Measurements from ENCODE around the gene PITPNC1. TPM values are rescaled to one million over a fixed set of nuclear protein-coding genes. Genes with fewer than 3 reads are reported as not detected.

The PITPNC1 gene
- total and polyA plus RNA-seq, 2 donors (not counting 1 experiment from before 2014, with no cell fraction given): 5.8 to 7.1 TPM

DNA sequence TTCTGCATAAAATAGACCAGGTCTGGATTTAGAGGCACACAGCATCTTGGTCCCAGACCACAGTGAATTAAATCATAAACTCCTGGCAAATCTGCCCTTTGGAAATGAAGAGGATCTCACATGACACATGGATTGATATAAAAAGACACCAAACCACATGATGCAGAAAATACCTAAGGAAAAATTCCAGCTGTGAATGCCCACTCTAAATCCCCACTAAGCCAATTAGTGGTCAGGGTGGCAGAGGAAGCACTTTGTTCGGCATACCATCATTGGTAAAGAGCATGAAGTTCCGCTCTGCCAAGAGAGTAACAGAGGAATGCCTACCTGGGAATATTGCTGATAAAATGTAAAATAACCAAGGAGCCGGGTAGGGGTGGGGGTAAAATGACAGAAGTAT lies 308.3 kb downstream of the PITPNC1 start:
- no peak for DNase-seq (ENCODE audit: low read depth in 2 of 2)
- Histone ChIP-seq H2AFZ (ENCODE audit: low read length) (no peak overlapping the region), H4K20me1 (ENCODE audit: control insufficient read depth, extremely low read depth, insufficient read depth, low read length) (no peaks in the 10 kb centered on the region), H3K9me3 (ENCODE audit: control insufficient read depth, insufficient read depth, low read depth, low read length) (no peaks in the 10 kb centered on the region), H3K79me2 (ENCODE audit: control insufficient read depth, insufficient read depth, low read length) (no peaks in the 10 kb centered on the region), H3K27ac (ENCODE audit: insufficient read depth, low read length) (no peak overlapping the region), H3K27me3 (ENCODE audit: control insufficient read depth, insufficient read depth, low read length) (no peaks in the 10 kb centered on the region), H3K4me3 (replicated peaks in 1 of 4; ENCODE audit: control extremely low read depth in 1 of 4, insufficient read depth in 1 of 4, low read depth in 3 of 4, low read length in 4 of 4) (no peak overlapping the region), H3K9ac (ENCODE audit: insufficient read depth, low read length) (no peak overlapping the region), H3K4me2 (ENCODE audit: extremely low read depth, insufficient read depth, low read length) (no peak overlapping the region), H3K36me3 (ENCODE audit: control insufficient read depth, insufficient read depth, low read length) (no peaks in the 10 kb centered on the region), H3K4me1 (ENCODE audit: control insufficient read depth, extremely low read depth, insufficient read depth, low read length) (no peaks in the 10 kb centered on the region)
- TF ChIP-seq, protein P1, sequence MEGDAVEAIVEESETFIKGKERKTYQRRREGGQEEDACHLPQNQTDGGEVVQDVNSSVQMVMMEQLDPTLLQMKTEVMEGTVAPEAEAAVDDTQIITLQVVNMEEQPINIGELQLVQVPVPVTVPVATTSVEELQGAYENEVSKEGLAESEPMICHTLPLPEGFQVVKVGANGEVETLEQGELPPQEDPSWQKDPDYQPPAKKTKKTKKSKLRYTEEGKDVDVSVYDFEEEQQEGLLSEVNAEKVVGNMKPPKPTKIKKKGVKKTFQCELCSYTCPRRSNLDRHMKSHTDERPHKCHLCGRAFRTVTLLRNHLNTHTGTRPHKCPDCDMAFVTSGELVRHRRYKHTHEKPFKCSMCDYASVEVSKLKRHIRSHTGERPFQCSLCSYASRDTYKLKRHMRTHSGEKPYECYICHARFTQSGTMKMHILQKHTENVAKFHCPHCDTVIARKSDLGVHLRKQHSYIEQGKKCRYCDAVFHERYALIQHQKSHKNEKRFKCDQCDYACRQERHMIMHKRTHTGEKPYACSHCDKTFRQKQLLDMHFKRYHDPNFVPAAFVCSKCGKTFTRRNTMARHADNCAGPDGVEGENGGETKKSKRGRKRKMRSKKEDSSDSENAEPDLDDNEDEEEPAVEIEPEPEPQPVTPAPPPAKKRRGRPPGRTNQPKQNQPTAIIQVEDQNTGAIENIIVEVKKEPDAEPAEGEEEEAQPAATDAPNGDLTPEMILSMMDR (conservative IDR thresholded peaks at IDR 0.05 in 1 of 2, IDR thresholded peaks at IDR 0.05 in 1 of 2; ENCODE audit: low read depth in 1 of 2, low read length in 2 of 2): no peak
- TF ChIP-seq EZH2 (IDR thresholded peaks at IDR 0.05; ENCODE audit: low read length, missing control alignments): no peak

DNA sequence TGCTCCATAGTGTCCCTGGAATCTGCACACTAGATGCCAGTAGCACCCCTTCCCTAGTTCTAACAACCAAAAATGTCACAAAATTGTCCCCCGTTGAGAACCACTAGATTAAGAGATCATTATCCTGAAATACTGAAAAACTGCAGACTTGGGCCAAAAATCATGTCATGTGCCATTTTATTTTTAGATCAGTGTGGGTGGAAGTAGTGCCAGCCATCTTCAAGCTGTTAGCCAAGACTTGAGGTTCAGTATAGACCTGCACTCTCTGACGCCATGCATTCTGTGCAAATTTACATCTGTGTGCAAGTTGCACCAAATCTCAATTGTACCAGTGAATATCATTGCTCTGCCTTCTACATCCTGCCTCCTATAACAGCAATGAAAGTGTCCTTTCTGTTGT lies 309.2 kb downstream of the PITPNC1 start:
- H3K4me3 ChIP-seq (replicated peaks in 1 of 4; ENCODE audit: control extremely low read depth in 1 of 4, insufficient read depth in 1 of 4, low read depth in 3 of 4, low read length in 4 of 4): no peak overlapping the region
- no peak for DNase-seq (ENCODE audit: low read depth in 2 of 2)

GRCh38 chr17:67687511-67687910 lies 310.4 kb downstream of the PITPNC1 start:
- no peak overlapping the region for H3K27ac ChIP-seq (ENCODE audit: insufficient read depth, low read length)
- H4K20me1 ChIP-seq (ENCODE audit: control insufficient read depth, extremely low read depth, insufficient read depth, low read length): no peaks in the 10 kb centered on the region
- DNase-seq (ENCODE audit: low read depth in 2 of 2): no peak
- H2AFZ ChIP-seq (ENCODE audit: low read length): no peak overlapping the region
- H3K9ac ChIP-seq (ENCODE audit: insufficient read depth, low read length): no peak overlapping the region
- no peaks in the 10 kb centered on the region for H3K36me3 ChIP-seq (ENCODE audit: control insufficient read depth, insufficient read depth, low read length)
- TF ChIP-seq, protein P1 (conservative IDR thresholded peaks at IDR 0.05 in 1 of 2, IDR thresholded peaks at IDR 0.05 in 1 of 2; ENCODE audit: low read depth in 1 of 2, low read length in 2 of 2): no peak
- TF ChIP-seq EZH2 (IDR thresholded peaks at IDR 0.05; ENCODE audit: low read length, missing control alignments): no peak
- H3K79me2 ChIP-seq (ENCODE audit: control insufficient read depth, insufficient read depth, low read length): no peaks in the 10 kb centered on the region
- H3K4me2 ChIP-seq (ENCODE audit: extremely low read depth, insufficient read depth, low read length): no peak overlapping the region
- H3K4me3 ChIP-seq (replicated peaks in 1 of 4; ENCODE audit: control extremely low read depth in 1 of 4, insufficient read depth in 1 of 4, low read depth in 3 of 4, low read length in 4 of 4): no peak overlapping the region
- H3K9me3 ChIP-seq (ENCODE audit: control insufficient read depth, insufficient read depth, low read depth, low read length): no peaks in the 10 kb centered on the region
- no peaks in the 10 kb centered on the region for H3K27me3 ChIP-seq (ENCODE audit: control insufficient read depth, insufficient read depth, low read length)
- no peaks in the 10 kb centered on the region for H3K4me1 ChIP-seq (ENCODE audit: control insufficient read depth, extremely low read depth, insufficient read depth, low read length)

More for the DNA sequence above, 309.2 kb downstream of the PITPNC1 start:
- no peak overlapping the region for H2AFZ ChIP-seq (ENCODE audit: low read length)
- no peak overlapping the region for H3K4me2 ChIP-seq (ENCODE audit: extremely low read depth, insufficient read depth, low read length)
- H3K9ac ChIP-seq (ENCODE audit: insufficient read depth, low read length): no peak overlapping the region
- TF ChIP-seq EZH2 (IDR thresholded peaks at IDR 0.05; ENCODE audit: low read length, missing control alignments): no peak
- TF ChIP-seq, protein P1 (conservative IDR thresholded peaks at IDR 0.05 in 1 of 2, IDR thresholded peaks at IDR 0.05 in 1 of 2; ENCODE audit: low read depth in 1 of 2, low read length in 2 of 2): no peak
- no peaks in the 10 kb centered on the region for H3K27me3 ChIP-seq (ENCODE audit: control insufficient read depth, insufficient read depth, low read length)
- no peak overlapping the region for H3K27ac ChIP-seq (ENCODE audit: insufficient read depth, low read length)
- H4K20me1 ChIP-seq (ENCODE audit: control insufficient read depth, extremely low read depth, insufficient read depth, low read length): no peaks in the 10 kb centered on the region
- H3K36me3 ChIP-seq (ENCODE audit: control insufficient read depth, insufficient read depth, low read length): no peaks in the 10 kb centered on the region
- H3K79me2 ChIP-seq (ENCODE audit: control insufficient read depth, insufficient read depth, low read length): no peaks in the 10 kb centered on the region
- H3K9me3 ChIP-seq (ENCODE audit: control insufficient read depth, insufficient read depth, low read depth, low read length): no peaks in the 10 kb centered on the region
- H3K4me1 ChIP-seq (ENCODE audit: control insufficient read depth, extremely low read depth, insufficient read depth, low read length): no peaks in the 10 kb centered on the region

All from fibroblast of lung (primary cell).